Kidney glomerular epithelial cell (primary cell): ENCODE results near the gene SNX12.
A peak's percentile ranks its signal among the peaks of the same experiment; 100 is the strongest.
"Not testable (repeated sequence)": the region's sequence is repeated elsewhere in the genome, so short reads cannot be mapped to it uniquely, and the experiment has no call there.

Experiments
- DNase-seq: peaks from one replicate; lab custom pipeline; 2025; lab: John Stamatoyannopoulos, UW

Gene SNX12

DNA sequence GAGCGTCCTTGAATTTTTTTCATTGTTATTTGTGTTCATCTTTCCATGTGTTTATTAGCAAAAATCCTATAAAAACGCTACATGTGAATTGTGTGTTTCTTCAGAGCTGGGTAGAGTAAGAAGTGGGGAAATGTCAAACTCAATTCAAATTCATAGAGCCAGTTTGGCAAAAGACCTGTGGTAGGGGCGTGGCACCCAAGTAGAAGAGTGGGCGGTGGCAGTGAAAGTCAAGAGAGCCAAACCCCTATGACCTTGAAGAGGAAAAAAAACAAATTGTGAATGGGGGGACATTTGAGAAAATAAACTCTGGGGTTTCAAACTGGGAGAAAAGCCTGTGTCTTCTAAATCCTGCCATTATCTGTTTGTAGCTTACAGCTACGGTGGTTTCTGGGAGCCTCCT lies 23.1 kb upstream of the SNX12 start:
- DNase-seq, result no peak

DNA sequence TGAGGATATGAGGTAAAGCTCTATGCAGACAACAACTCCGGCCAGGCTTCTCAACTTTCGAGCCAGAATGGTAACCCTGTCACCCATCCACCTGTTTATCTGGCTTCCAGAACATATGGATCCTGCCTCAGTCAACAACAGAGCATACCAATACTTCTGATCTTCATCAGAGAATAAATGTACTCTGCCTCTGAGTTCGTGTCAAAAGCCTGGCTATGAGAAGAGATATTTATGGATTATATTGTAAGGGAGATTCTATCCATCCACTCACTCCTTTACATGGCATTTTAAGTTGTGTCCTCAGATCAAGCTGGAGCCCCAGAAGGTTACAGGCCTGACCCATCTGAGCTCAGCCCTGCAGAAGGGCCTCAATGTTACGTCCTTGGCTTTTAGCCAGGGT lies 17.8 kb upstream of the SNX12 start:
- no peak for DNase-seq

DNA sequence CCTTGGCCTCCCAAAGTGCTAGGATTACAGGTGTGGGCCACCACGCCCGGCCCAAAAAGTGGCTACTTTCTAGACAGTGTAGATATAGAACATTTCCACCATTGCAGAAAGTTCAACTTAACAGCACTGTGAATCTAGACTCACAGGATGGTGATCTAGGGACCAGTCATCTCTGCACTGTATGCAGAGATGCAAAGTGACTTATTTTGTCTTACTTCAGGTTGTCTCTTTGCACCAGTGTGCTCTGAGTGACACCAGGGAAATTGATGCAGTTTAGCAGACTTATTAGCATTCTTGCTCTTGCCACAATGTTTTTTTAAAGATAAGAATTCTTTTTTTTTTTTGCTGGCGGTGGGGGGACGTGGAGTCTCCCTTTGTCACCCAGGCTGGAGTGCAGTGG lies 14.7 kb upstream of the SNX12 start:
- DNase-seq, result no peak

DNA sequence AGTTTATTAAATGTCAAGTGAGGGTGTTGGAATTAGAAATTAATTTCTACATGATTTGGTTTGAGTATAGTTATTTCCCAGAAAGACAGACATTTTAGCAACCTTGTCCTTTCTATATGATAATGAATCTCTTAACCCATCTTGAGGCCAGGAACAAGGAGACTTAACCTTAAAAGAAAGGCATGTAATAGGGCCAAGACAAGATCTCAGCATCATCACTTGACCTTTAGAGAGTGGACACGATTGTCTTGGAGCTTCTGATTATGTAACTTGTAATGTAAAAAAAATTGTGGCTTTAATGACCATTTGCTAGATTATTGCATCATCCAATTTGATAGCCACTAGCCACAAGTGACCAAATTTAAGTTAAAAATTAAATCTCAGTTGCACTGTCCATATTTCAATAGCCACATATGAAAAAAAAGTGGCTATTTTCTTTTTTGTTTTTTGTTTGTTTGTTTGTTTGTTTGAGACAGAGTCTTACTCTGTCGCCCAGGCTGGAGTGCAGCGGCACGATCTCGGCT lies 14.1 kb upstream of the SNX12 start:
- no peak for DNase-seq

DNA sequence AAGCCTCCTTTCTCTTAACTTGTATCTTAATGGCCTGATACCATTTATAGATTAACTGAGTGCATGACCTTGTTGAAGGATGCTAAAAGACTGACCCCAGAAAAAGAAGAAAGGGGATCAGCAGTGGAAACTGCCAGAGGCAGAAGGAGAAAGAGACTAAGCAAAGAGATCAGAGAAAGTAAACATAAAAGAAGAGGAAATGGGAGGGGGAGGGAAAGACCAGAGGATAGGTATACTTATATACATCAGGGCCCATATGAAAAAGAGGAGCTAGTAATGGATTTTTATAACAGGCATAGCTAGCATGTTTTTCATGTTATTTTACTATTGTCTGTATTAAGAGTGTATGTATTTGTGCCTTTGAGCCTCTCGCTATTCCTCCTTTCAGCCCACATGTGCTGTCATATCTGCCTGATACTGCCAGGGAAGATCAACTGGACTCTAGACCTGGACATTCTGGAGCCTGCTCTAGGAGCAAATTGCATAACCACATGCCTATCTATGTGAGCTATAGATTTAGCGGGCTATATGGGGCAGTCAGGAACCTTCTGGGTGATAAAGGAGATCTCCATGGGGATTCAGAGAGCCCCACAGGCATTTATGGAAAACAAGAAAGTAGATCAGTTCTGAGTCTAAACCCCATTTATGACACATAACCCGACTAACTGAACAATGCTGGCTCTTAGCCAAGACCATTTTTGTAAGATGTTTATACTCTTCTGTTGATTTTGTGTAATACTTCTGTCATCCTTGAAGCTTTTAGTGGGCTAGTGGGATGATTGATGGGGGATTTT lies 13.4 kb upstream of the SNX12 start:
- DNase-seq, result no peak

DNA sequence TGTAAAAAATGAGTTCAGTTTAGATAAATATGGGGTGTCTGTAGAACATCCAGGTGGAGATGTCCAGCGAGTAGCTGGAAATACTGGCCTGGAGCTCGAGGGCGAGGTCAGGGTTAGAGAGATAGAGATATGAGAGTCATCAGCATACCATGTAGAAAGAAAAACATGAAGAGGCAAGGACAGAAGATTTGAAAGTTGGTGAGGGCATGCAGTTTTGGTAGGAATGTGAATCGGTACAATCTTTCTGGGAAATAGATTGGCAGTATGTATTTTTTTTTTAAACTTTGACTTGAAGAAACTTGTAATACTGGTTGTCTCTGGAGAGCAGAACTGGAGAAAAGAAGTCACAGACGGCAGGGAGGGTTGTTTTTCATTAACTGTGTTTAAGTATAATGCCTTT lies 2.4 kb upstream of the SNX12 start:
- DNase-seq, result no peak

DNA sequence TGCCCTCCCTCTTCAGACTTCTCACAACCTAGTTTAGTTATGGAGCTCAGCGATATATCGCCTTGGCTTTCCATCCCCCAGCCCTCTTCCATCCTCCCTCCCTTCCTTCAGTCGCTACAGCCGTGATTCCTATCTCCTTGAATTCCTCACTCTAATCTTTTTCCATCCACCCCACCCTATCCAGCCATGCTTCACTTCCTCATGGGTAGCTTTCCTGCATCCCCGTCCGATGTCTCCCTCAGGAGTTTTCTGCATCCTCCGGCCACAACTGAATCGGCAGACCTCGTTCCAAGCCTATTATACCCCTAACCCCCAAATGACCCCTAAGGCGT lies 456 bp downstream of the SNX12 start:
- DNase-seq, result peak; percentile 11

DNA sequence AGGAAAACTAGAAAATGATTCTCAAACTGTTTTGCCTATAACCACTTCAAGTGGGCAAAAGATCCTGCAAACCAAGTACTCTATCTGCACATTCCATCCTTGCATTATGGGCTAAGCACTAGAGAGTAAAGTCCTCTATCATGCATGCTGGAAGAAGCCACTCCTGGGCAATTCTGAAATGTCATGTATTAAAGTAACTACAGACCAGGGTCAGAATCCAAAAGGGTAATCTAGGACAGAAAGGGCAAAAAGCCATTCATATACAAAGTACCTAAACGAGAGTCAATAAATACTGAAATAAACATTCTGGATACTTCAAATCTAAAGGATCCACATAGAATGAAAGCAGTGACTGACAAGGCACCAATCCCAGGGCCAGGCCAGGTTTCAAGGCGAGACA lies 1.0 kb downstream of the SNX12 start:
- DNase-seq, result no peak

DNA sequence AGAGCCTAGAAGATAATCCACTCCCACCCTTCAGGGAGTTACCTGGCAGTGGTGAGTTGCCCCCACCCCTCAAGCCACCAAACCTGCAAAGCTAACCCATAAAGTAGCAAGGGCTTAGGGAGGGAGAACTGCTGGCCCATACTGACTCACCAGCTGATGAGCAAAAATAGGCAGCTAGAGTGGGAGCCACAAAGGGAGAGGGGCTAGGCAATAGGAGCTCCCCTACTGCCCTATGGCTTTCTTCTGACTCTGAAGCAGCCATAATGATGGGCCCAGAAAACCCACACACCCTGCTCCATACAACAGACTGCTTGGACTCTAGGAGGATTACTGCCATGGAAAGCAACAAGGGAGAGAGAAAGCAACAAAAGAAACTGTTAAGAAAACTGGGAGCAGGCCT lies 8.0 kb downstream of the SNX12 start:
- DNase-seq, result no peak

DNA sequence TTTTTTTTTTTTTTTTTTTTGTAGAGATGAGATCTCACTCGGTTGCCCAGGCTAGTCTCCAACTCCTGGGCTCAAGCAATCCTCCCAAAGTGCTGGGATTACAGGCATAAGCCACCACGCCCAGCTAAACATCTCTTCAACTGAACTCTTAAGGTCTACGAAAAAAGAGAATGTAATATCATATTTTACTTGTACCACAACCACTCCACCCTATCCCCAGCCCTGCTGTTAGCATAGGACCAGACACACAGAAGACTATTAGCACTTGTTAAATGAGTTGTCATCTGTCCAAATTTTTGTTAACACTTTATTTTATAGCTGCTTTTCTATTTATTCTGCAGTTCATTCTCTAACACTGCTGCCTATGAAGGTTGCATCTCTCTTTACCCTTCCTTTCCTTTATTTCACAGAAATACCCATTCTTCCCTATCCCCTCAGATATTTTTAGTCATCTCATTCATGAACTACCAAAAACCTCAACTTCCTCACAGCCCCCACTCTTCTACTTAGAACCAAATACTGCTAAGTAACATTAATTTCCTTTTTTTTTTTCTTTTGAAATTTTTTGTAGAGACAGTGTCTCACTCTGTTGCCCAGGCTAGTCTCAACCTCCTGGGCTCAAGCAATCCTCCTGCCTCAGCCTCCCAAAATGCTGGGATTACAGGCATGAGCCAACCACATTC lies 10.1 kb downstream of the SNX12 start:
- no peak for DNase-seq

DNA sequence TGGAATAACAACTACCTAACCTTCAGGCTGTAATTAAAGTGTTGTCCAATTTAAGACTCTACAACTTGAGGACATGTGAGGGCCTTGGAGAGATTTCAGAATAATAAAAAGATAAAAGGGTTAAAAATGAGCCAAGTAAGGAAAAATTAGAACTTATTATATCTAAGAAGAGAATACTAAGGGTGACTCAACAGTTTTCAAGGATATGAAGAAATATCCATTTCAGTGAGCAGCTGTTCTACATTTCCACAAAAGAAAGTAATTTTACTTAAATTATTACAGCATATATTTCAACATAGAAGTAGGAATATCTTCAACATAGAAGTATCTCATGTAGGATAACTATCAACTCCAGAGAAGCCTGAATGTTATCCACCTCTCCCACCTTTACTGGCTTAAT lies 11.3 kb downstream of the SNX12 start:
- DNase-seq, result no peak

DNA sequence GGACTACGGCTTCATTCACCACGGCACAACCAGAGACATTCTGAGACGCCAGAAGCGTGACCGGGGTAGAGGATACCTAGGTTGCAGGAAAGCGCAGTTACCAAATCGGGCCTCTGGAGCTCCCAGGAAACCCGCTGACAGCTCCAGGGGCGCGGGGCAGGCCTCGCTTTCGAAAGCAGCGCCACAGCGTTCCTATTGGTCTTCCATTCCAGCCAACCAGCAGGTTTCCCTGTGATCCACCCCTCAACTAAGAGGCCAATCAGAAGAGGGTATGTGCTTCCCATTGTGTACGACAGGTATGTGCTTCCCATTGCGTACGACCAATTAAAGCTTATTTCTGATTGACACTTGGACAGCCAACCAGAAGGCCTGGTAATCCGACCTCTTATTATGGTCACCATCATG lies 14.9 kb downstream of the SNX12 start:
- DNase-seq, result no peak

DNA sequence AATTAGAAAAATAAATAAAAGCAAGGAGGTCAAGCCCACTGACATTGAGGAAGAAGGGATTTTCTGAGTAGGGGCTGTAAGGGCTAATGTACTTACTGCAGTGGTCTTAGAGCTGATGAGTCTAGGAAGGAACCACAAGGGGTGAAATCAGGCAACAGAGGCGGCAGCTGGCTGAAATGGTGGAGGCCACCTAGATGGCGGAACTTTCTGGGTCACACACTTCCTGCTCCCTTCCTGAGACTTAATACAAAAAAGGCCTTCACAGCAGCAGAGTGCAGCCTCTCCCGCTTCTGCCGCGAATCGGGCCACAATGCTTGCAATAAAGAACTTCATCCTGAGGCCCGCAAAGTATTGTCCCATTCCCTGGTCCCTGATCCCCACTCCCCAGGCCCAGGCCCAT lies 15.4 kb downstream of the SNX12 start:
- no peak for DNase-seq

DNA sequence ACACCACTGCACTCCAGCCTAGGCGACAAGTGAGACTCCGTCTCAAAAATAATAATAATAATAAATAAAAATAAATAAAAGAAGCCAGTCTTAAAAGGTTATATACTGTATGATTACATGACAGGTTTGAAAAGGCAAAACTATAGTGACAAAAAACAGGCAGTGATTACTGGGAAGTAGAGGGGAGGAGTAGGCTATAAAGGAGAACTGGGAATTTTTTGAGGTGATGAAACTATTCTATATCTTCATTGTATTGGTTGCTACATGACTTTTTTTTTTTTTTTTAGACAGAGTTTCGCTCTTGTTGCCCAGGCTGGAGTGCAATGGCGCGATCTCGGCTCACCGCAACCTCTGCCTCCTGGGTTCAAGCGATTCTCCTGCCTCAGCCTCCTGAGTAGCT lies 20.2 kb downstream of the SNX12 start:
- DNase-seq, result not testable (repeated sequence)

DNA sequence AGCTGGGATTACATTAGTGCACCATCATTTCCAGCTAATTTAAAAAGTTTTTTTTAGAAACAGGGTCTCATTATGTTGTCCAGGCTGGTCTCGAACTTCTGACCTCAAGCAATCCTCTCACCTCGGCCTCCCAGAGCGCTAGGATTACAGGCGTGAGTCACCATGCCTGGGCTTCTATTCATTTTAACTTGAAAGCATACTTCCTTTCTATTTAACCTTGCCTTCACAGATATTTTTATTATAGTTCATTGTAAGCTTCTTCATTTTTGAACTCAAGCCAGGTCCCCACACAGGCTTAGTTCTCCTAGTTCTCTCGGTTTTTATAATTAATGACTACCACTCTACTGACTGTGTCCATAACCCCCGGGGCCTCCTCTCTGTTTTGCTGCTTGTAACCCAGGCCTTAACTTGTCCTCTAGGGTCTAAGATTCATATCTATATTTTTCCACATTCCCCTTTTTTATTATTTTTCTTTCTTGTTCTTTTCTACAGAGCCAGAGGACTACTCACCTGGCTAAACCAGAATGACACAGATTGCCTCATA lies 50.7 kb downstream of the SNX12 start:
- DNase-seq, result no peak
